GM21447 (cell line): ENCODE measurements around the gene EIF4G2.

ENCODE experiments used
- ATAC-seq: cut with Tn5 transposase; IDR thresholded peaks from one replicate; pipeline ENCODE4 v1.9.1; 2021; ENCODE audit not compliant: unreplicated experiment

EIF4G2 gene

DNA sequence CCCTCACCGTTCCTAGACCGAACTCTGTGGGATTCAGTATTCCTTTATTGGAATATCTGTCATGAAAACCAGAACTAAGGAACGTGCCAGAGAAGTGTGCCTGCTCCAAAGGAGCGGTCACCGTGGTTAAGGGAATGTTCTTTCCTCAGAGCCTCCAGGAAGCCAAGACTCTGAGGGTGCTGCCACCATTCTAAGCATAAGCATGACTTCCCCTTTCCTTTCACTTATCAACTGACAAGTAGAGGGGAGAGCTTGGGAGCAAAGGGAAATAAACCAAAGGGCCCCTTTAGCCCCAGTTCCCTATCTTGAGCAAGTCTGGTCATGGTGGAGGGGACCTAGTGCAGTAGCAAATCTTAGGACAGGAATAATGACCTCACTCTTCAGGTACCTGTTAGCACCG, 30.9 kb downstream of the EIF4G2 start:
- no peak for ATAC-seq

GRCh38 chr11:10777393-10777793, 31.3 kb downstream of the EIF4G2 start:
- no peak for ATAC-seq

GRCh38 chr11:10774811-10775210, 33.9 kb downstream of the EIF4G2 start:
- ATAC-seq: no peak

DNA sequence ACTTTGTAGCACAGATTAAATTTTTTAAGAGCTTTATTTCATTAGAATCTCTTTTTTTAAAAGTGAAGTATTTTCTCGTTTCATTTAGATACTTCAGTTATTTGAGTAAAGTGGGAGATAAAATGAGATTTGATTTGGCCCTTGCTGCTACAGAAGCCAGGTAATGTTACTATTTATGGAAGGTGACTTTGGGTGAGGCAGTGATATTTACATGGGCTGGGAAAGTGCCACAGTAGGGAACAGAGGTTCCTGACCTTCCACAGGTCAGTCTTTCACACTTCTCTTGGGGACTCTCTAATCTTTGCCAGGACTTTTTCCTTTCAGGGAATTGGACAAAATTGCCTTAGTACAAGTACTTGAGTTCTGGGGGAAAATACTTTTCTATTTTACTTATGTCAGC, 37.3 kb downstream of the EIF4G2 start:
- no peak for ATAC-seq

GRCh38 chr11:10770626-10771254, 38.0 kb downstream of the EIF4G2 start:
- ATAC-seq: no peak

DNA sequence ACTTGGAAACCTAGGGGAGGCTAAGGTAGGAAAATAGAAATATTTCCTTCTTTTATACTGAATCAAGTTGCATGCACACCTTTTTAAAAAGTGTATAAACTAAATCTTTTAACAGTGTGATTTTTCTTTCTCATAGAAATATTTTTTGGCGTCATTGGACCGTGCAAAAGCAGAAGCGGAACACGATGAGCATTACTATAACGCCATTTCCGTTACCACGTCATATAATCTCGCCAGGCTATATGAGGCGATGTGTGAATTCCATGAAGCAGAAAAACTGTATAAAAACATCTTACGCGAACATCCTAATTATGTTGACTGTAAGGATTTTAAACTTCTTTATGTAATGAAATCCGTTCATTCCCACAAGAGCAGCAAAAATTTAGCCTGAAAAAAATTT, 44.3 kb downstream of the EIF4G2 start:
- no peak for ATAC-seq

DNA sequence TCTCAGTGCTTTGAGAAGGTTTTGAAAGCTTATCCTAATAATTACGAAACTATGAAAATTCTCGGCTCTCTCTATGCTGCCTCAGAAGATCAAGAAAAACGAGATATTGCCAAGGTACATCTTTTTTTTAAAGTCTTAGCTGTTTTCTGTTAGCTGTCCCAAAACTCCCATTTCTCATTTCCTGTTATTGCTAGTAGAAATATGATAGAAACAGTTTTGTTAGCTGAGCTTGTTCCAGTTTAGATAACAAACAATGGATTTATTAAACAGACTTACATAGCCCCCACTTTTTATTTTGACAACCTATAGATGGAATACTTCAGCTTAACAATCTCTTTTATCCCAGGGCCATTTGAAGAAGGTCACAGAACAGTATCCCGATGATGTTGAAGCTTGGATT, 45.0 kb downstream of the EIF4G2 start:
- no peak for ATAC-seq

- no peak for ATAC-seq
These were observed 45.8 kb downstream of the EIF4G2 start for GRCh38 chr11:10762913-10763421.

DNA sequence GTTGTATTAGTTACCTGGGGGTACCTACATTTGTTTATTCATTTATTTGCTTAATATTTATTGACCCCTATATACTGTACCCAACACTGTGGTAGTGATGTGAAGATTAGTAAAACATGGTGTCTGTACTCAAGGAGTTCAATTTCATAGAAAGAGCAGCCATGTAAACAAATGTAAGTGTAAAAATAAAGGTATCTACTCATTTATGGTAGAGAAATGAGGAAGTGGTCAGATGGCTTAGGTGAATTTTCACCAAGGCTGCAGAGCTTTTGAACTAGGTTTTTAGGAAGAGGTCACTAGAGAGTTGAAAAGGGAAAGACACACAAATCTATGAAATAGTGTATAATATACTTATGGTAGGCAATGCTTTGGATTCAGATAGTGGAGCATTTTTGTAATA, 46.5 kb downstream of the EIF4G2 start:
- peak; percentile 92 for ATAC-seq

DNA sequence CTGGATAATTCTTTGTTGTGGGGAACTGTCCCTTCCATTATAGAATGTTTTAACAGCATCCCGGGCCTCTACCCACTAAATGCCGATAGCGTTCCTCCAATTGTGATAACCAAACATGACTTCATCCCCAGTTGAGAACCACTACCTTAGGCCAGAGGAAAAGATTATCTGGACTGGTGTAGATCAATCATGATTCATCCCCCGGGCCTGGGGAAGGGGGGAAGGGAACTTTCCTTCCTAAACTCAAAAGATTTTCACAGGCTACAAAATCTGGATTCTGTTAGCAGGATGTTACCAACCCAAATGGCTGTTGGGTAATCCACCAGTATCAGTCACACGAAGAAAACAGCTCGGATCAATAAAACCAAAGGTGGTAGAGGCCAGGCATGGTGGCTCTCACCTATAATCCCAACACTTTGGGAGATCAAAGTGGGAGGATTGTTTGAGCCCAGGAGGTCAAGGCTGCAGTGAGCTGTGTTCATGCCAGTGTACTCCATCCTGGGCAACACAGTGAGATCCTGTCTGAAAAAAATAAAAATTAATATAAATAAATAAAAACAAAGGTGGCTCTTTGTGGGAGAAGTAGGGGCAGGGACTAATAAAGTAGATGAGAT, 47.5 kb downstream of the EIF4G2 start:
- ATAC-seq: no peak

DNA sequence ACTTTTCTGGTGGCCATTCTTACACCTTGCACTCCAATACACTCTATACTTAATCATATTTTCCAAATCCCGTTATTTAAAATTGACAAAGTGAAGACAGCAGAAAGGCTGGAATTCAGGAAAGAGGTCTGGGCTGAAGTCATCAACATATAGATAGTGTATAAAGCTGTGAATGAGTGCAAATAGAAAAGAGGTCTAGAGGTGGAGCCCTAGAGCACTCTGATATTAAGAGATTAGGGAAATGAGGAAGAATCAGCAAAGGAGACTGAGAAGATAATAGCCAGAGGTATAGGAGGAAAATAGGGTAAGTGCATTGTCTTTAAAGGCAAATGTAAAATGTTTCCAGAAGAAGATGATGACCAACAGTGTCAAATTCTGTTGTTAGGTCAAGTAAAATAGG, 49.8 kb downstream of the EIF4G2 start:
- ATAC-seq: no peak

DNA sequence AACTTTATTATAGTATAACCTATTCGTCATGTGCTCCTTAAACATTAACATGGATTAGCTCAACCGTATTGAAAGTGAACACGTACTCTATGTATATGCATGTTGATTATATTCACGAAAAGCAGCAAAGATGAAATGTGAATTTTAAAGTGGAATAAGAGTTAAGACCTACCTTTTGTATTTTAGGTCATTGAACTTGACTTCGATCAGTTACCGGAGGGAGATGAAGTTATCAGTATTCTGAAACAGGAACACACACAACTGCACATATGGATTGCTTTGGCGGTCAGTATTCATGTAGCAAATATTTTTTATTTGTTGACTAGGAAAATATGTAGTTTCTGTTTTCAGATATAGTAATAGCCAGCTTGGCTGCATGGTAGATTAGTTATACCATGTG, 56.2 kb downstream of the EIF4G2 start:
- no peak for ATAC-seq

DNA sequence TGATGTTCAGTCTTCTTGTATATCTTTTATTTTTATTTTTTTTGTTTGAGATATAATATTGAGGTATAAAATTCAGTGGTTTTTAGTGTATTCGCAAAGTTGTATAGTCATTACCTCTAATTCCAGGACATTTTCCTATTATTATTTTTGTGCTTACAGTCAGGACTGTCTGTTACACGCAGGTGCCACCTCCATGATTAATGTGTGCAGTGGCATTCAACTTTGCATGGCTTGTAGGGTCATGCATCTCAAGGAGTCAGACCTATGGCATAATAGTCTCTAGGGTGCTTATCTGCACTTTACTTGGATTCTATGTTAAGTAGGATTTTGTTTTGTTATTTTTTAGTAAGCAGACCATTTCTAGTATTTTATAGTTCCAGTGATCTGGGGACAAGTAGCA, 56.7 kb downstream of the EIF4G2 start:
- ATAC-seq: no peak

GRCh38 chr11:10751581-10751940, 57.2 kb downstream of the EIF4G2 start:
- ATAC-seq: peak; percentile 17

GRCh38 chr11:10750838-10751580, 57.7 kb downstream of the EIF4G2 start, which contains the start of gene CTR9:
Gene CTR9, plus strand, starts transcription at chr11:10751246. Its CDS starts 167 bp downstream, at chr11:10751413.
- peak; percentile 86 for ATAC-seq

DNA sequence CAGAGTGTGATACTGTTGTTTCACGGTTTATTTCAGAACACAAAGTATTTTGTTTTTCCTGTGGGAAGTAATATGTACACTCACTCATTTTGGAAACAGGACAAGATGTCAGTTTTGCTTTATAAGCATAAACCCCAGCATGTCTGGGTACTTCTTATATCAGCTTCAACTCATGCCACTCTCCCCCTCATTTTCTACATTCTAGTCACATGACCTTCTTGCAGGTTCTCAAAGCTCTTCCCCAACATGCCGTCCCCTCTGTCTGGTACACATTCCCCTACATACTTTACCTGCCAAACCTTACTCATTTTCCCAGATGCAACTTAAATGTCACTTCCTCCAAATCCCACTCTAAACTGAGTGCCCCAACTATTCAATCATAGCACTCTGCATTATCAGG, 59.2 kb downstream of the EIF4G2 start:
- no peak for ATAC-seq

DNA sequence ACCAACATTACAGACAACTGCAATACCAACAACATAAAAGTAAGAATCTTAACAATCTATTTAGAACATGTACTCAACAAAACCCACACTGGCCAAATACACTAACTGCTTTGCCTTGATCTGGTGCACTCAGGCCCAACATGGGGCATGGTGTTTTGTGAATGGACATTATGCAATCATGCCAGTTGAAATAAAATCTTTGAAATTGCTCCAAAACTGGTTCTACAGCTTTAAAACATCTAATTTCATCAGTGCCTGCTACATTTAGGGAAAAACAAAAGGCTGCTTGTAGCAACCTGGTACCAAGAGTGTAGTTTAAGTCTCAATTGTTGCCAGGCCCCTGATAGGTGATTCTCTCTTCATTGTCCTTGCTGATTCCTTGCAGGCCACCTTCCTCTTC, 61.0 kb downstream of the EIF4G2 start:
- ATAC-seq: no peak
